Ecto neural progenitor cell (in vitro differentiated cells): ENCODE results near the gene OTOA.
"Not testable (repeated sequence)": the region's sequence is repeated elsewhere in the genome, so short reads cannot be mapped to it uniquely, and the experiment has no call there.

Experiments
- DNase-seq: peaks from one replicate; pipeline ENCODE4 v3.0.0-alpha.2; 2018; ENCODE audit warnings: low spot score

The OTOA gene

DNA sequence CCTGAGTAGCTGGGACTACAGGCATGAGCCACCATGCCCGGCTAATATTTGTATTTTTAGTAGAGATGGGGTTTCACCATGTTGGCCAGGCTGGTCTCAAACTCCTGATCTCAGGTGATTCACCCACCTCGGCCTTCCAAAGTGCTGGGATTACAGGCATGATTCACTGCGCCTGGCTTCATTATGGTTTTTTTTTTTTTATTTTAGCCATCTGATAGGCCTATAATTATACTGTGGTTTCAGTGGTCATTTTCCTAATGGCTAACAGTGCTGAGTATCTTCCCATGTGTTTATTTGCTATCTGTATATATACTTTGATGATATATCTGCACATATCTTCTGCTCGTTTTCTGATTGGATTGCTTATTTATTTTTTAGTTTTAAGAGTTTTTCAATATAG, 10.7 kb downstream of the OTOA start:
- not testable (repeated sequence) for DNase-seq

DNA sequence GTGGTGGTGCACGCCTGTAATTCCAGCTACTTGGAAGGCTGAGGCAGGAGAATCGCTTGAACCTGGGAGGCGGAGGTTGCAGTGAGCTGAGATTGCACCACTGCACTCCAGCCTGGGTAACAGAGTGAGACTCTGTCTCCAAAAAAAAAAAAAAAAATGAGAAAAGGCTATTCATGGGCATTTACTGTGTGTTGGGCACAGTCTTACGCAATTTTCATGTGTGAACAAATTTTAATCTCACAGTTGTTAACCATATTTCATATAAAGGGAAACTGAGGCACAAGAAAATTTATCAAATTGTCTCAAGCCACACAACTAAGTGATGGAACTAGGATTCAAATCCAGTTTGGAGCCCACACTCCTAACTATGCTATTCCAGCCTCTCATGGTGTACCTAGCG, 16.9 kb downstream of the OTOA start:
- DNase-seq, result not testable (repeated sequence)

DNA sequence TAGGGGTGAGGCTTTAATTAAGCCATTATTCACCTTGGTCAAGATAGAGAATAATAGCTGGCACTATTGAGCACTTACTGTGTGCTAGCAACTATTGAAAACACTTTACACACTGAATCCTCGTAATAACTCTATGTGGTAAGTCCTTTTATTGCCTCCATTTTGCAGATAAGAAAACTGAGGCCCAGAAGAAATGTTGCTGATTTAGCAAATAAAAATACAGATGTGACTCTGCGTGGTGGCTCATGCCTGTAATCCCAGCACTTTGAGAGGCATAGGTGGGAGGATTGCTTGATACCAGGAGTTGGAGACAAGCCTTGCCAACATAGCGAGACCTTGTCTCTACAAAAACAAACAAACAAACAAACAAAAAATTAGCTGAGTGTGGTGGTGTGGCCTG, 19.4 kb downstream of the OTOA start:
- DNase-seq, result no peak

DNA sequence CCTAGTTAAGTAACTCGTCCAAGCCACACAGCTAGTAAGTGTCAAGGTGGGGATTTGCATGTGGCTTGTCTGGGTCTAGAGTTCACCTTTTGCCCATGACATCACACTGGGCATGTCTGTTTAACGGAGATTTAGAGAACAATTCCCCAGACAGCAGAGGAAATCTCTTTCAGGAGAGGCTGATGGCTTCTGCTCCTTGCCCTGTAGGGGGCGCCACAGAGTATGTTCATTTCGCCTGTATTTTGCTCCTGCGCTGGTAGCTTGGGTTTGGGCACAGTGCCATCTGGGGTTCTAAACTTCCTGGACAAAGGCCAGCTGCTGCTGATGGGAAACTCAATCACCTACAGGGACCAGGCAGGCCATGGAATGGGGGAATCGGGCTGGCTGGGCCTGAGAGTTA, 20.4 kb downstream of the OTOA start:
- DNase-seq, result no peak

DNA sequence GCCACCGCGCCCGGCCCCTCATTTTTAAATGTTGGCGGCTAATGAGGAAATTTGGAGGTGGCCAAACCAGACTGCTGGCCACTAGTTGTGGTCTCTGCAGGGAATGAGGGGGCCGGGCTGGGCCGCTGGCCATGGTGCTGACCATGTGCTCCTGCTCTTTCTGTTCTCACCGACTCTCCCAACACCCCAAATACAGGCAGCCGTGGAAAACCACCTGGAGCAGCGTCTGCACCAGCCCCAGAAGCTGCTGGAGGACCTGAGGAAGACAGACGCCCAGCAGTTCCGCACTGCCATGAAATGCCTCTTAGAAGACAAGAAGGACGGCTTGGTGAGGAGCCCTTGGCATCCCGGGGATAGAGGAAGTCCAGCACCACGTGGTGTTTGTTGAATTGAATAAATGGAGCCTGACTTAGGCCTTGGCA, 21.3 kb downstream of the OTOA start:
- peak; percentile 70 for DNase-seq

- DNase-seq, result no peak
Measured at GRCh38 chr16:21689107-21689506, 25.3 kb downstream of the OTOA start.

GRCh38 chr16:21690967-21691366, 27.2 kb downstream of the OTOA start:
- not testable (repeated sequence) for DNase-seq

DNA sequence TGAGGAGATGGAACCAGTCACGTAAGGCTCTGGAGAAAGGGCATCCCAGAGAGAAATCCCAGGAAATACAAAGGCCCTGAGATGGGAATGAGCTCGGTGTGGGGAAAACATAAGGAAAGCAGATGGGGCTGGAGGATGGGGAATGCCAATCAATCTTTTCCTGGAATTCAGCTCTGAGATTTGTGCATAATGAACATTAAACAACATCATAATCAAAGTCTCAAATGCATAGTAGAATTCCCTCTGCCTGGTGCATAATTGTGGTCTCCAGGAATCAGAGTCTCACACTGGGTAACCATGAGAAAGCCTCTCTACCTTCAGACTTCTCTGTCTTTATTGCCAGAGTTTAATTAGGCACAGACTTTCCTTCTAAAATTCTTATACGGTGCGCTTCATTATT, 30.8 kb downstream of the OTOA start:
- no peak for DNase-seq

- DNase-seq, result no peak
Measured at GRCh38 chr16:21697032-21697431, 33.3 kb downstream of the OTOA start.

GRCh38 chr16:21698169-21699032, 34.6 kb downstream of the OTOA start:
- no peak for DNase-seq

DNA sequence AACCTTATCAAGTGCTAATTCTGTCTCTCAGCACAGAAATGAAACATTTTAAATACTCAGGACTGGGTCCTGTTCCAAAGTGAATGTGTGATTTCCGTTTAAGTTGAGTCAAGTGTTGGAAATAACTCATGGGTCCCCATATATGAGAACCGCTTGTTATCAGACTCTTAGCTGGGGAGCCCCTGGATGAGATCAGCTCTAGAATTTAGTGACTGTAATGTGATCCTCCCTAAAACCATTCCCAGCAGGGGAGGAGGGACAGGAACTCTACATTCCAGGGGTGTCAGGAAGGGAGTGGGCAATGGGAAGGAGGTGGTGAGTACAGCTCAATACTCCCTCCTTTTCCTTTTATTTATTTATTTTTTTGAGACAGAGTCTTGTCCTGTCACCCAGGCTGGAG, 37.5 kb downstream of the OTOA start:
- DNase-seq, result no peak

GRCh38 chr16:21702276-21702675, 38.5 kb downstream of the OTOA start:
- DNase-seq, result no peak

GRCh38 chr16:21703156-21703555, 39.4 kb downstream of the OTOA start:
- DNase-seq, result no peak

- no peak for DNase-seq
Measured at GRCh38 chr16:21703589-21704174, 39.9 kb downstream of the OTOA start.

DNA sequence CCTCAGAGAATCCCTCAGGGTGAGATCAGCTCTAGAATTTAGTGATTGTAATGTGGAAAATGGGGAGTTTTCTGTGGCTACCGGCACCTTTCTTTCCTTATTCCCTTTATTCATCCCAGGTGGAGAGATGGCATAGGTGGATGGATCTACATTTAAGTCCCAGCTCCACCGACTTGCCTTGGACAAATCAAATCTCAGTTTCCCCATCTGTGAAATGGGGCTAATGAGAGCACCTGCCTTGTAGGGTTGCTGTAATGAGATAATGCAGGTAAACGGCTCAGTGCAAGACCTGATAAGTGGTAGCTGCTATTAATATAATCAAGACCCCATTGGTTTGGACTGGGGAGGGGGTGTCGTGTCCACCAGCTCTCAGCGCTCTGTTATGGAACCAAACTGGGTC, 40.5 kb downstream of the OTOA start:
- no peak for DNase-seq

DNA sequence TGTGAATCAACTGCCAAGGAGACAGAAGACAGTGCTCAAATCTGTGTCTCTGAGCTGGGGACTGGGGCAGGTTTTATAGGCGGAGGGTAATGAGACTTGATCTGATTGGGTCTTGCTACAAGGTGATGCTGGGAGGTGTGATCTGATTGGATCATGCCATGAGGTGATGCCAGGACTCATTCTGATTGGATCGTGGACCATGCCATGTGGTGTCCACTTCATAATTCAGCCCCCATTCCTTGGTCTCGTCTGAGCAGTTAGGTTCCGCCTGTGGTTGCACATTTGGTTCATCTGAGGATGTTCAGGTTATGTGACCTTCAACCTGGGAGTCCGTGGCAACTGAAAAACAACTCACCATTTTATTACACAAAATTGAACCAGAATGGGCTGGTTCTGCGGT, 41.0 kb downstream of the OTOA start:
- DNase-seq, result no peak

GRCh38 chr16:21708533-21709115, 44.9 kb downstream of the OTOA start:
- peak; percentile 75 for DNase-seq

DNA sequence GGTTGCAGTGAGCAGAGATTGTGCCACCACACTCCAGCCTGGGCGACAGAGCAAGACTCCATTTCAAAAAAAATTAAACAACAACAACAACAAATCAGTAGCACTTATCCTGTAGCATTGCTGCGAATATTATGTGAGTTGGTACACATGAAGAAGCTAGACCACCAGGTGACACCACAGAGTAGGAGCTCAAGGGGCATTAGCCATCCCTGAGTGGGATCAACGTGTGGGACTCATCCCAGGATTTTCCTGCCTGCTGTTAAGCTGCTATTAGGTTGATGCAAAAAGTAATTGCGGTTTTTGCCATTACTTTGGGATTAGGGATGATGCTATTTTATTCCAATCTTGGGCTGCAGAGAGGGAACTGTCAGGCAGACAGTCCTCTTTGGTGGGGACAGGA, 47.2 kb downstream of the OTOA start:
- no peak for DNase-seq

- no peak for DNase-seq
Measured at GRCh38 chr16:21713549-21714368, 50.0 kb downstream of the OTOA start.

DNA sequence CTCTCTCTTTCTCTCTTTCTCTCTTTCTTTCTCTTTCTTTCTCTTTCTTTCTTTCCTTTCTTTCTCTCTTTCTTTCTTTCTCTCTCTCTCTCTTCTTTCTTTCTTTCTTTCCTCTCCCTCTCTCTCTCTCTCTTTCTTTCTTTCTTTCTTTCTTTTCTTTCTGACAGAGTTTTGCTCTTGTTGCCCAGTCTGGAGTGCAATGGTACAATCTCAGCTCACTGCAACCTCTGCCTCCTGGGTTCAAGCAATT, 50.5 kb downstream of the OTOA start:
- not testable (repeated sequence) for DNase-seq

- DNase-seq, result no peak
Measured at GRCh38 chr16:21717608-21718007, 53.8 kb downstream of the OTOA start.

- no peak for DNase-seq
Measured at GRCh38 chr16:21719283-21719682, 55.5 kb downstream of the OTOA start.

DNA sequence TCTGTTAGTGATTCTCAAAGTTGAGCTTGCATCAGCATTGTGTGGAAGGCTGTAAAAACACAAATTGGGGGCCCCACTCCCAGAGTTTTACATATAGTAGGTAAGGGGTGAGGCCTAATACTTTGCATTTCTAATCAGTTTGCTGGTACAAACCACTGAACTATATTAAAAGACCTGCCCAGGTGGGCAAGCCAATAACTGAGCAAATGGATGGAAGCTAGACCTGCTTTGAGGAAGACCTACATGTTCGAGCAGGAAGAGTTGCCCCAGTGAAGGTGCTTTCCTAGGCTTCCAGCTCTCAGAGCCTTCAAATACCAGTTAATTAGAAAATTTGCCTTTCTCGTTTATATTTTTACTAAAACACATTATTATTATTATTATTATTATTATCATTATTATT, 56.8 kb downstream of the OTOA start:
- DNase-seq, result no peak
